ENCODE data around the gene TRAPPC14.

Gene TRAPPC14

GRCh38 chr7:100166317-100166940, 7.9 kb upstream of the TRAPPC14 start:
- POLR2A ChIA-PET: interaction anchor here (0.9 to 2.3 kb wide), 3 partner anchors 9 to 24 kb away, joined by 3 to 12 read pairs (median 4); partner anchors contain the start of genes GPC2 and STAG3
- no peak for DNase-seq (ENCODE audit: extremely low spot score)
- TF ChIP-seq LEF1 (IDR thresholded peaks at IDR 0.05; ENCODE audit: borderline replicate concordance) (no peak), HDGF (IDR thresholded peaks at IDR 0.05; ENCODE audit: borderline replicate concordance) (no peak), TARDBP (IDR thresholded peaks at IDR 0.05) (no peak), NFRKB (IDR thresholded peaks at IDR 0.05) (no peak), ARNT (IDR thresholded peaks at IDR 0.05) (no peak), SUZ12 (IDR thresholded peaks at IDR 0.05) (no peak), SP1 (IDR thresholded peaks at IDR 0.05) (no peak), FOXK2 (IDR thresholded peaks at IDR 0.05) (no peak), ZNF384 (IDR thresholded peaks at IDR 0.05) (no peak), CTBP1 (IDR thresholded peaks at IDR 0.05; ENCODE audit: borderline replicate concordance) (no peak), PKNOX1 (IDR thresholded peaks at IDR 0.05) (no peak), L3MBTL2 (conservative IDR thresholded peaks at IDR 0.05) (no peak)
- CTCF ChIA-PET: interaction anchor here (0.6 to 1.4 kb wide), 4 partner anchors 10 to 31 kb away, joined by 3 to 4 read pairs (median 3); partner anchors contain the start of gene GPC2

DNA sequence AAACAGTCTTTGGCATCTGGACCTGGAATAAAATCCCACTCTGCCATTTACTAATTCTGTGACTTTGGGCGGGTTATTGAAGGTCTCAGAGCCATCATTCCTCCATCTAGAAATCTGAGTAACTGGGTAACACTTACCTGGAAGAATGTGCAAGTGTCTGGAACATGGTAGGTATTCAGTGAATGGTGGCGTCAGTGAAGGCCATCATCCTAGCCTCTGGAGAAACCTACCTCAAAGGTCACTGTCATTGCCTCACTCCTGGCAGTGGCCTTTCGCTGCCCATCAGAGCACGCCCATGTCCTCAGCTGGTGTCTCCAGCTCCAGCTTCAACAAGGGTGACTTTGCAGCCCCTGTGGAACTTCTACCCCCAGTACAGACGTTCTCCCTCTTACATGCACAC, 5.3 kb upstream of the TRAPPC14 start:
- ChIA-PET CTCF (interaction anchor here (1.1 kb wide), 1 partner anchor 10 kb away, joined by 6 read pairs; no protein-coding TSS in a partner anchor), POLR2A (interaction anchor here (1.8 kb wide), 1 partner anchor 15 kb away, joined by 7 read pairs; the partner anchor contains the start of gene LAMTOR4)
- no peak for DNase-seq (ENCODE audit: extremely low spot score)
- TF ChIP-seq FOXK2 (IDR thresholded peaks at IDR 0.05) (no peak), ARNT (IDR thresholded peaks at IDR 0.05) (no peak), CTBP1 (IDR thresholded peaks at IDR 0.05; ENCODE audit: borderline replicate concordance) (no peak), BHLHE40 (IDR thresholded peaks at IDR 0.05; ENCODE audit: borderline replicate concordance) (no peak), ZNF384 (IDR thresholded peaks at IDR 0.05) (no peak), FOXM1 (IDR thresholded peaks at IDR 0.05; ENCODE audit: borderline replicate concordance) (no peak), SUZ12 (IDR thresholded peaks at IDR 0.05) (no peak), ELF4 (IDR thresholded peaks at IDR 0.05) (no peak), L3MBTL2 (conservative IDR thresholded peaks at IDR 0.05) (no peak), PKNOX1 (IDR thresholded peaks at IDR 0.05) (no peak), SP1 (IDR thresholded peaks at IDR 0.05) (no peak), TARDBP (IDR thresholded peaks at IDR 0.05) (no peak), FOXA1 (IDR thresholded peaks at IDR 0.05) (no peak), NFRKB (IDR thresholded peaks at IDR 0.05) (no peak), HDGF (IDR thresholded peaks at IDR 0.05; ENCODE audit: borderline replicate concordance) (no peak), LEF1 (IDR thresholded peaks at IDR 0.05; ENCODE audit: borderline replicate concordance) (no peak)

- no peak for DNase-seq (ENCODE audit: extremely low spot score)
- CTCF ChIA-PET: interaction anchor here (1.1 kb wide), 1 partner anchor 10 kb away, joined by 6 read pairs; no protein-coding TSS in a partner anchor
- POLR2A ChIA-PET: interaction anchor here (1.8 kb wide), 1 partner anchor 14 kb away, joined by 7 read pairs; the partner anchor contains the start of gene LAMTOR4
- TF ChIP-seq L3MBTL2 (conservative IDR thresholded peaks at IDR 0.05) (no peak), FOXK2 (IDR thresholded peaks at IDR 0.05) (no peak), LEF1 (IDR thresholded peaks at IDR 0.05; ENCODE audit: borderline replicate concordance) (no peak), ARNT (IDR thresholded peaks at IDR 0.05) (no peak), FOXA1 (IDR thresholded peaks at IDR 0.05) (no peak), ZNF384 (IDR thresholded peaks at IDR 0.05) (no peak), SP1 (IDR thresholded peaks at IDR 0.05) (no peak), HDGF (IDR thresholded peaks at IDR 0.05; ENCODE audit: borderline replicate concordance) (no peak), FOXM1 (IDR thresholded peaks at IDR 0.05; ENCODE audit: borderline replicate concordance) (no peak), SUZ12 (IDR thresholded peaks at IDR 0.05) (no peak), PKNOX1 (IDR thresholded peaks at IDR 0.05) (no peak), TARDBP (IDR thresholded peaks at IDR 0.05) (no peak), ELF4 (IDR thresholded peaks at IDR 0.05) (no peak), BHLHE40 (IDR thresholded peaks at IDR 0.05; ENCODE audit: borderline replicate concordance) (no peak), CTBP1 (IDR thresholded peaks at IDR 0.05; ENCODE audit: borderline replicate concordance) (no peak), NFRKB (IDR thresholded peaks at IDR 0.05) (no peak)
Measured at GRCh38 chr7:100163006-100163531, 4.5 kb upstream of the TRAPPC14 start.

DNA sequence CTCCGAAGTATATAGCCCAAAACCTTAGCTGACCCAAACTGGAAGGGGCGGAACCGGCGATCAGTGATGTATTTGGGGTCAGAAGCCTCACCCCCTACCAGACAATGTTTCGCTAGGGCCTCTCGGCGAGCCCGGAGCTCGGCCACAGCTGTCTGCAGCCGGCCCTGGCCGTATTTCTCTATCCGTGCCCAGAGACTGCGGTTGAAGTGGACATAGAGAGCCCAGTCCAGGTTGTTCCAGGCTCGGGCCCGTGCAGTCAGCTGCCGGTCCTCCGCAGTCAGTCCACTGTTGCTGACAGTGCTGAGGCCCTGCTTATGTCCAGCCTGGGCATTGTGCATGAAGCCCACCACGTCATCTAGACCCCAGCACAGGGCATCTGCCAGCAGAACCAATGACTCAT, 1.5 kb upstream of the TRAPPC14 start:
- no peak for DNase-seq (ENCODE audit: extremely low spot score)
- ChIA-PET POLR2A (no interaction called here), CTCF (no interaction called here)
- no peak for TF ChIP-seq BHLHE40 (IDR thresholded peaks at IDR 0.05; ENCODE audit: borderline replicate concordance)

- ChIA-PET POLR2A (interaction anchor here (0.9 kb wide), 1 partner anchor 10 kb away, joined by 4 read pairs; the partner anchor contains the start of gene LAMTOR4), CTCF (no interaction called here)
- TF ChIP-seq HDGF (IDR thresholded peaks at IDR 0.05; ENCODE audit: borderline replicate concordance) (no peak), FOXM1 (IDR thresholded peaks at IDR 0.05; ENCODE audit: borderline replicate concordance) (no peak), ELF4 (IDR thresholded peaks at IDR 0.05) (no peak), LEF1 (IDR thresholded peaks at IDR 0.05; ENCODE audit: borderline replicate concordance) (no peak), NFRKB (IDR thresholded peaks at IDR 0.05) (no peak), CTBP1 (IDR thresholded peaks at IDR 0.05; ENCODE audit: borderline replicate concordance) (no peak), FOXA1 (IDR thresholded peaks at IDR 0.05) (no peak), SUZ12 (IDR thresholded peaks at IDR 0.05) (no peak)
- DNase-seq (ENCODE audit: extremely low spot score): no peak
Measured at GRCh38 chr7:100159099-100159623, 638 bp upstream of the TRAPPC14 start.
